HUDEP-2 (cell line): ENCODE measurements around the gene CAPZA3.
"Not testable (repeated sequence)": the region's sequence is repeated elsewhere in the genome, so short reads cannot be mapped to it uniquely, and the experiment has no call there.

Source experiments
- DNase-seq, 76 experiments: peaks; one replicate each; lab custom pipeline; 2025; ENCODE audit not compliant: unreplicated experiment in 76 of 76; lab: John Stamatoyannopoulos, UW

CAPZA3 gene

DNA sequence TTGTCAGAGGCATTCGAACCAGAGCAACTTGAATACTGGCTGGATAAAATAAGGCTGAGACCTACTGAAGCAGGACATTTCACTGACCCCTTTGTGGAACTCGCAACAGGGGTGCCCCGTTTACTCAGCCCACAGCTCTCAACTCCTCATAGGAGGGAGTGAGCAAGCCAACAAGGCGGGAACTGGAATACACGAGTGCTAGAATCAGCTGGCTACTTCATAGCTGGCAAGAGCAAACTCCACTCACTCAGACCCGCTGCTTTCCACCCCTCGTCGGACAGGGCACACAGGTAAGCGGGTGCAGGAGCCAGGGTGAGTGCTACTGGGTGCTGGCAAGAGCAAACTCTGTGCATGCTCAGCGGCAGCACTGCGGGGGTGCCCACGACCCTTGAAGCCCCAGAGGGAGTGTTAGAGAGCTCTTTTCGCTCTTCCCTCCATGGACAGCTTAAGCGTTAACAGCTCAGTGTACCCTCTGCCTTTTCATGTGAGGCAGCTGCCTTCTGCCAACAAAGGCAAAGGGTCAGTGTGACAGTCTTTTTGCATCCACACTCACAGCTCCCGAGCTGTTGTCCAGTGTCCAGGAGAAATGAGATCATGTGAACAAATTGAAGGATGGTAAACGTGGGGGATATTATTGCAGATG lies 15.7 kb downstream of the CAPZA3 start:
- no peak for DNase-seq

- peak in 29 of 76 experiments; percentile 7 to 66 (median 23) for DNase-seq
Observed at GRCh38 chr12:18754124-18754707, 16.3 kb downstream of the CAPZA3 start.

GRCh38 chr12:18755341-18755740 lies 17.4 kb downstream of the CAPZA3 start:
- DNase-seq, result peak in 19 of 76 experiments; percentile 7 to 56 (median 20)

GRCh38 chr12:18766479-18766878 lies 28.6 kb downstream of the CAPZA3 start:
- DNase-seq, result not testable (repeated sequence)

DNA sequence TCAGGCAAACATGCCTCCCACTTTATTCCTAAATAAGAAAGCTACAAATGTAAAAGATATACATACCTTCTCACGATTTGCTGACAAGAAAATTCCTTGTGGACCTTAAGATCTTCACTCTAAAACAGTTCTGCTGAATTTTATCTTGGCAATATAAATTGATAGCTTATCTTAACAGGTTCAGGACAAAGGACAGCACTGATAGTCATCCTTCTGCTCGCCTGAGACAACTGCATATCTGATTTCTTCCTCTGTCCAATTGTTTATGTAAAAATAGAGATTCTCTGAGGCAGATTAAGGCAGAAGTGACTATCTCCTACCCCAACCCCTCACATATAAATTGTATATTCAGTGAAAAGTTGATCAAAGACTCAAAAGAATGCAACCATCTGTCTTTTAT lies 44.9 kb downstream of the CAPZA3 start:
- no peak for DNase-seq

- not testable (repeated sequence) for DNase-seq
Observed at GRCh38 chr12:18785465-18785864, 47.5 kb downstream of the CAPZA3 start.
